Heart left ventricle (tissue), 16 donors: ENCODE data around the gene SIGLEC15. TPM values are rescaled to one million over a fixed set of nuclear protein-coding genes. Genes with fewer than 3 reads are reported as not detected.

Experiments
- ATAC-seq, 4 donors: fragments of 200-7000 bp; cut with Tn5 transposase; one replicate each; pipeline ENCODE4 v1.9.1; 2020 to 2022; ENCODE audit warnings: moderate library complexity in 4 of 4, mild to moderate bottlenecking in 3 of 4, moderate number of reproducible peaks in 1 of 4
- DNase-seq, 5 donors: peaks; one replicate each; pipeline ENCODE4 v3.0.0-alpha.2; 2020
- H3K27ac ChIP-seq, 12 donors: fragments of 200-600 bp; sonication (generic) in 4 of 12; one replicate each; pipeline versions ENCODE4 v1.5.0 to v1.8.0; 2016 to 2022; ENCODE audit warnings: mild to moderate bottlenecking in 2 of 12
- H3K27me3 ChIP-seq, 9 donors: fragments of 200-600 bp; sonication (generic) in 2 of 9; one replicate each; pipeline versions ENCODE4 v1.5.1 to v1.8.0; 2016 to 2022; ENCODE audit warnings: mild to moderate bottlenecking in 3 of 9
- H3K36me3 ChIP-seq, 9 donors: fragments of 200-600 bp; sonication (generic) in 2 of 9; one replicate each; pipeline versions ENCODE4 v1.5.0 to v1.8.0; 2018 to 2022; ENCODE audit warnings: mild to moderate bottlenecking in 2 of 9
- H3K4me1 ChIP-seq, 12 donors: fragments of 200-600 bp; sonication (generic) in 4 of 12; one replicate each; pipeline versions ENCODE4 v1.5.0 to v1.8.0; 2016 to 2022; ENCODE audit warnings: mild to moderate bottlenecking in 3 of 12
- H3K4me3 ChIP-seq, 12 donors: fragments of 200-600 bp; sonication (generic) in 4 of 12; one replicate each; pipeline versions ENCODE4 v1.5.0 to v1.8.0; 2017 to 2022; ENCODE audit warnings: mild to moderate bottlenecking in 9 of 12, moderate library complexity in 4 of 12
- H3K9me3 ChIP-seq, 12 donors: fragments of 200-600 bp; sonication (generic) in 4 of 12; one replicate each; pipeline versions ENCODE4 v1.5.0 to v1.8.0; 2016 to 2022; ENCODE audit warnings: mild to moderate bottlenecking in 1 of 12
- POLR2A ChIP-seq, 2 donors: fragments of 450-650 bp; IDR thresholded peaks; one replicate each; pipeline ENCODE4 v1.6.1; 2017; ENCODE audit warnings: antibody characterized with exemption in 2 of 2, mild to moderate bottlenecking in 2 of 2, moderate library complexity in 2 of 2
- WGBS, 4 donors: extraction: QIAGEN DNeasy Blood & Tissue Kit in 2 of 4; methylation state at CpG; one replicate each; pipeline versions ENCODE4 v1.1.5 to v1.1.7; 2013 to 2018; 5-methylcytosine and 5-hydroxymethylcytosine counted together
- intact Hi-C, 10 donors: fragments of 100-400 bp; cut with DNase I; formaldehyde crosslinking; loops; one replicate each; pipeline versions ENCODE4 v1.11.1 to v1.14.2; 2022
- polyA plus RNA-seq, 2 donors: library from polyadenylated mRNA; stranded (reverse); fragments of 200-250 nt; gene quantifications; one replicate each; pipeline ENCODE4 v1.2.3, GENCODE V29; 2013
- total RNA-seq, 9 donors: library from RNA; depleted of rRNA in 2 of 9; stranded (reverse); fragments of >200 nt in 2 of 9; fragmentation: NEBNext Ultra II Directional in 3 of 9; extraction: Animal tissue kit (Norgen Biotek cat#: 25700) in 3 of 9; gene quantifications; one replicate each; pipeline versions ENCODE4 v1.1.0 to v1.2.4, GENCODE V29; 2016 to 2023
- TF ChIP-seq, protein P1 (sequence below), 12 donors: fragments of 200-600 bp; sonication (generic) in 4 of 12; IDR thresholded peaks; one replicate each; pipeline versions ENCODE4 v1.5.0 to v1.8.0; 2018 to 2022; ENCODE audit warnings: antibody characterized with exemption in 12 of 12, mild to moderate bottlenecking in 5 of 12
- donor health status: ischemic (EF 13 %, LVEDD 7.1; RV severe dilation, severe dysfunction).
- donor health status: healthy with polysubstance abuse.
- donor health status: DM: no; HTN: yes; CAD: no.
- donor health status: DM: no; HTN: no; CAD: no.
- donor health status: ischemic (EF 25% LVEDD 6.9; RV normal size, moderate dysfunction).
- donor health status: ischemic (EF 25% LVEDD 5.7; RV mildly dilated, moderate dysfunction).
- donor health status: healthy.
- donor health status: DM: yes; HTN: yes; CAD: no.
- donor health status: ischemic (EF 35%, LVEDD 5.7; RV mildly dilated, moderate dysfunction).
- donor health status: nonischemic (EF 11% LVEDD 7.7; RV severe dilation, severe dysfunction).
- donor health status: DM: yes; HTN: yes; CAD: no.
- donor health status: PGD.
- donor health status: ischemic (EF 29% LVEDD 5.4; RV normal size, mild dysfunction).
- donor health status: nonischemic (EF 23%, LVEDD 6.1; RV moderate dilation, normal function).

SIGLEC15 gene
- total and polyA plus RNA-seq, 11 donors: 0.08 to 0.77 (median 0.38) TPM; not detected in 4

DNA sequence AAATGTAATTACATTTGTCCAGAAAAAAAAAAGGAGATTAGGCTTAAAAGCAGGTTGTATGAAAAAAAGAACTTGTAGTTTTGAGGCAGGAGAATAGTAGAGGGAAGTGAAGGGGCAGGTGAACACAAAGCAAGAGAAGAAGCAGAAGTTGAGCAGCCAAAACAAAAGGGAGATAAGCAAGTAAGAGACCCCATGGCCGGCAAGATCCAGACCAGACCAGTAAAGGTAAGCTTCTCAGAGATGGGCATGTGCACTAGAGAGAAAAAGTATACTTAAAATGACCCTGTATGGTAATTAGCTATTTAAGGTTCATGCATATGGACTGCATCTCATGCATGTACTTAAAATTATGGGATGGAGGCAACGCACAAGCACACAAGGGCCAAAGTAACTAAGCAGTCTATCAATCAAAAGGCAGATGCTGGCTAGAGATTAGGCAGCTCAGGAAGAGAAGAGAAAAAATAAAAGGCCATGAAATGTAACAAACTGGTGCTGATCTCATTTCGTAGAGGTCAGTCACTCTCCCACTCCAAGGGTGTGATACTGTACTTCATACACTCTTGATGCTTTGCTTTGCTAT is 9.7 kb downstream of the SIGLEC15 start:
- no peaks in the 10 kb centered on the region for H3K9me3 ChIP-seq
- no peak for TF ChIP-seq POLR2A (IDR thresholded peaks at IDR 0.05)
- TF ChIP-seq, protein P1, sequence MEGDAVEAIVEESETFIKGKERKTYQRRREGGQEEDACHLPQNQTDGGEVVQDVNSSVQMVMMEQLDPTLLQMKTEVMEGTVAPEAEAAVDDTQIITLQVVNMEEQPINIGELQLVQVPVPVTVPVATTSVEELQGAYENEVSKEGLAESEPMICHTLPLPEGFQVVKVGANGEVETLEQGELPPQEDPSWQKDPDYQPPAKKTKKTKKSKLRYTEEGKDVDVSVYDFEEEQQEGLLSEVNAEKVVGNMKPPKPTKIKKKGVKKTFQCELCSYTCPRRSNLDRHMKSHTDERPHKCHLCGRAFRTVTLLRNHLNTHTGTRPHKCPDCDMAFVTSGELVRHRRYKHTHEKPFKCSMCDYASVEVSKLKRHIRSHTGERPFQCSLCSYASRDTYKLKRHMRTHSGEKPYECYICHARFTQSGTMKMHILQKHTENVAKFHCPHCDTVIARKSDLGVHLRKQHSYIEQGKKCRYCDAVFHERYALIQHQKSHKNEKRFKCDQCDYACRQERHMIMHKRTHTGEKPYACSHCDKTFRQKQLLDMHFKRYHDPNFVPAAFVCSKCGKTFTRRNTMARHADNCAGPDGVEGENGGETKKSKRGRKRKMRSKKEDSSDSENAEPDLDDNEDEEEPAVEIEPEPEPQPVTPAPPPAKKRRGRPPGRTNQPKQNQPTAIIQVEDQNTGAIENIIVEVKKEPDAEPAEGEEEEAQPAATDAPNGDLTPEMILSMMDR (IDR thresholded peaks at IDR 0.05): no peak
- H3K4me1 ChIP-seq: peaks cover 0 to 27% (median 14%) of the 10 kb centered on the region in 12 donors
- H3K27me3 ChIP-seq: peaks cover 7 to 44% (median 30%) of the 10 kb centered on the region in 9 donors
- WGBS, 4 donors: 63 to 74% (median 67%) methylated on average over 3 of the region's 3 CpGs
- H3K4me3 ChIP-seq: no peak overlapping the region
- intact Hi-C loops: loop anchor here in 7 of 10 donors (5.0 to 10.0 kb wide), 4 partner anchors 60 to 150 kb away; partner anchors contain the start of gene SLC14A1 (in 5 of the 7)
- no peaks in the 10 kb centered on the region for H3K36me3 ChIP-seq
- no peak overlapping the region for H3K27ac ChIP-seq
- ATAC-seq (no peak), DNase-seq (no peak)

DNA sequence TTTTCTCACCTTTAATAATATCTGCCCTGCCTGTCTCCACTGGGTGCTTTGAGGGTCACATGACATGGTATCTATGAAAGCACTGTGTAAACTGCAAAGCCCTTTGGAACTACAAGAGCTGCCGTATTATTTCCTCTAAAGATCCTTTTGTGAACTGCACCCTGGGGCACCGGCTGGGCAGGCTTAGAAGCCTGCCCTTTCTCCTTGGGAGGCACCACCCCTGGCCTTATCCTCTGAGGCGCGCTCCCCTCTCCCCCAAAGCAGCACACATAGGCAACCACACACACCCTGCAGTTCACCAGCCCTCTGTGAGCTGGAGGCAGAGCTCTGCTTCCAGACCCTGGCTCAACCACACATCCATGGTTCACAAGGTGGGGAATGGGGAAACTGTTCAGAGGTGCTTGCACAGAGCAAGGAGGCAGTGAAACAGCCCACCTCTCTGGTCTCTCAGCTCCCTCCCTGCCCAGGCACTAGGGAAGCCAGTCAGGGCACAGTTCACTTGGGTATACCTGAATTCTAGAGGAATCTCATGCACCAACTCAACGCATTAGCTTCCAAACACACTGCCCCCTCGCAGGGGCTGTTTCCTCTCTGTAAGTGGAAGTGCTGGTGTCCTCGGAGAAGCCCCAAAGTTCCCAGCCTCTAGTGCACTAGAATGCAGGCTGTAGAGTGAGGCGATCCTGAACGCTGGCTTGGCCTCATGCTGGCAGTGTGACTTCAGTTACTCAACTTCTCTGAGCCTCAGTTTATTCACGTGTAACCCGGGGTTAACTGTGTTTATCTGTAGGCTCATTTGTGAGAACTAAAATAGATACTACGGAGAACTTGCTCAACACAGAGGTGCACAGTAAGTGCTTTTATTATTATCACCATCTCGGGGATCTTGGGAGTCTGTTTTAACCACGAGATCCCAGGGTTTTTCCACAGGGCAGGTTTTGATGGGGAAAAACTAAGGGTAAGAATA is 11.0 kb downstream of the SIGLEC15 start:
- Histone ChIP-seq H3K27ac (no peak overlapping the region), H3K4me3 (no peak overlapping the region), H3K4me1 (peaks cover 0 to 27% (median 14%) of the 10 kb centered on the region in 12 donors), H3K36me3 (no peaks in the 10 kb centered on the region), H3K27me3 (peaks cover 7 to 44% (median 30%) of the 10 kb centered on the region in 9 donors), H3K9me3 (no peaks in the 10 kb centered on the region)
- ATAC-seq: no peak
- TF ChIP-seq POLR2A (IDR thresholded peaks at IDR 0.05): no peak
- TF ChIP-seq, protein P1 (IDR thresholded peaks at IDR 0.05): no peak
- intact Hi-C loops: loop anchor here in 7 of 10 donors (5.0 to 10.0 kb wide), 4 partner anchors 62 to 152 kb away; partner anchors contain the start of gene SLC14A1 (in 5 of the 7)
- peak in 1 of 5 donors; percentile 46 for DNase-seq
- WGBS, 4 donors: 70 to 80% (median 78%) methylated on average over 13 to 14 of the region's 14 CpGs

DNA sequence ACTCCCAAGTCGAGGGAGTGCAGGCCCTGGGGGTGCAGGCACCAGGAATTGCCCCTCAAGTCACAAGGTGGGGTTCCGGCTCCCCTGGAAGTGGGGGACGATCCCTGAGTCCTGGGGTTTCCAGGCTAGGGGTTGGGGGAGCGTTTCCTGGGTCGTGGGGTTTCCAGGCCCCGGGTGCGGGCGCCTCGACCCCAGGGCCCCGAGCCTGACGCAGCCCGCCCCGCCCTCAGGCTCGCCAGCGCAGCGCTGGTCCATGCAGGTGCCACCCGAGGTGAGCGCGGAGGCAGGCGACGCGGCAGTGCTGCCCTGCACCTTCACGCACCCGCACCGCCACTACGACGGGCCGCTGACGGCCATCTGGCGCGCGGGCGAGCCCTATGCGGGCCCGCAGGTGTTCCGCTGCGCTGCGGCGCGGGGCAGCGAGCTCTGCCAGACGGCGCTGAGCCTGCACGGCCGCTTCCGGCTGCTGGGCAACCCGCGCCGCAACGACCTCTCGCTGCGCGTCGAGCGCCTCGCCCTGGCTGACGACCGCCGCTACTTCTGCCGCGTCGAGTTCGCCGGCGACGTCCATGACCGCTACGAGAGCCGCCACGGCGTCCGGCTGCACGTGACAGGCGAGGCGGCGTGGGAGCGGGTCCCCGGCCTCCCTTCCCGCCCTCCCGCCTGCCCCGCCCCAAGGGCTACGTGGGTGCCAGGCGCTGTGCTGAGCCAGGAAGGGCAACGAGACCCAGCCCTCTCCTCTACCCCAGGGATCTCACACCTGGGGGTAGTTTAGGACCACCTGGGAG is 12.0 kb downstream of the SIGLEC15 start:
- H3K4me1 ChIP-seq: peaks cover 0 to 27% (median 14%) of the 10 kb centered on the region in 12 donors
- DNase-seq (peak; percentile 34 to 83 (median 62)), ATAC-seq (peak in 3 of 4 donors; percentile 47 to 79 (median 55))
- H3K27ac ChIP-seq: no peak overlapping the region
- H3K4me3 ChIP-seq: peak overlapping the region in 11 of 12 donors; percentile 20 to 50 (median 41)
- no peaks in the 10 kb centered on the region for H3K36me3 ChIP-seq
- intact Hi-C loops: loop anchor here in 9 of 10 donors (2.0 to 10.0 kb wide), 7 partner anchors 63 to 153 kb away; partner anchors contain the start of gene SLC14A1 (in 6 of the 9)
- H3K27me3 ChIP-seq: peaks cover 7 to 42% (median 30%) of the 10 kb centered on the region in 9 donors
- H3K9me3 ChIP-seq: no peaks in the 10 kb centered on the region
- no peak for TF ChIP-seq POLR2A (IDR thresholded peaks at IDR 0.05)
- TF ChIP-seq, protein P1 (IDR thresholded peaks at IDR 0.05): peak in 10 of 12 donors; percentile 3 to 55 (median 25)
- WGBS, 4 donors: 9 to 23% (median 13%) methylated on average over 22 to 84 of the region's 84 CpGs
